Measurements from ENCODE around the gene ALPP. TPM values are rescaled to one million over a fixed set of nuclear protein-coding genes. Genes with fewer than 3 reads are reported as not detected.

ALPP gene
- total RNA-seq, 4 donors from 2014 or later, result not detected

DNA sequence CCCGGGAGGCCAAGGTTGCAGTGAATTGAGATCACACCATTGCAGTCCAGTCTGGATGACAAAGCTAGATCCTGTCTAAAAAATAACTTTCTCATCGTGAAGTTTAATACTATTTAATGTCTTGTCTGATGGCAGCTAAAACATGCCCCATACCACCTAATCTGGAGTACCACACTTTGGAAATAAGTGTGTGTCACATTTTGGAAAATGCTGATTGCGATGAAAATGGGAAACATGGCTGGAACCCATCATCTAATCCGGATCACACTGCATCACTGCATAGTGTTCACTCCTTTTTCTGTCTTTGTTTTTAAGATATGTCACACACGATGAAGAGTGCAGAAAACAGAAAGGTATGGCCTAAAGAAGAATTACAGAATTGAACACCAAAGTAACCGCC, 31.2 kb upstream of the ALPP start:
- Histone ChIP-seq H3K9me3 (peaks cover 0 to 6% (median 0%) of the 10 kb centered on the region in 4 donors), H3K36me3 (no peaks in the 10 kb centered on the region), H3K27me3 (peaks cover 0 to 16% of the 10 kb centered on the region in 2 donors), H3K27ac (no peak overlapping the region), H3K4me1 (peaks cover 0 to 20% (median 8%) of the 10 kb centered on the region in 4 donors), H3K4me3 (no peak overlapping the region)
- DNase-seq, result no peak
- TF ChIP-seq, protein P1, sequence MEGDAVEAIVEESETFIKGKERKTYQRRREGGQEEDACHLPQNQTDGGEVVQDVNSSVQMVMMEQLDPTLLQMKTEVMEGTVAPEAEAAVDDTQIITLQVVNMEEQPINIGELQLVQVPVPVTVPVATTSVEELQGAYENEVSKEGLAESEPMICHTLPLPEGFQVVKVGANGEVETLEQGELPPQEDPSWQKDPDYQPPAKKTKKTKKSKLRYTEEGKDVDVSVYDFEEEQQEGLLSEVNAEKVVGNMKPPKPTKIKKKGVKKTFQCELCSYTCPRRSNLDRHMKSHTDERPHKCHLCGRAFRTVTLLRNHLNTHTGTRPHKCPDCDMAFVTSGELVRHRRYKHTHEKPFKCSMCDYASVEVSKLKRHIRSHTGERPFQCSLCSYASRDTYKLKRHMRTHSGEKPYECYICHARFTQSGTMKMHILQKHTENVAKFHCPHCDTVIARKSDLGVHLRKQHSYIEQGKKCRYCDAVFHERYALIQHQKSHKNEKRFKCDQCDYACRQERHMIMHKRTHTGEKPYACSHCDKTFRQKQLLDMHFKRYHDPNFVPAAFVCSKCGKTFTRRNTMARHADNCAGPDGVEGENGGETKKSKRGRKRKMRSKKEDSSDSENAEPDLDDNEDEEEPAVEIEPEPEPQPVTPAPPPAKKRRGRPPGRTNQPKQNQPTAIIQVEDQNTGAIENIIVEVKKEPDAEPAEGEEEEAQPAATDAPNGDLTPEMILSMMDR (IDR thresholded peaks at IDR 0.05), result no peak
- TF ChIP-seq POLR2A (IDR thresholded peaks at IDR 0.05), result no peak

DNA sequence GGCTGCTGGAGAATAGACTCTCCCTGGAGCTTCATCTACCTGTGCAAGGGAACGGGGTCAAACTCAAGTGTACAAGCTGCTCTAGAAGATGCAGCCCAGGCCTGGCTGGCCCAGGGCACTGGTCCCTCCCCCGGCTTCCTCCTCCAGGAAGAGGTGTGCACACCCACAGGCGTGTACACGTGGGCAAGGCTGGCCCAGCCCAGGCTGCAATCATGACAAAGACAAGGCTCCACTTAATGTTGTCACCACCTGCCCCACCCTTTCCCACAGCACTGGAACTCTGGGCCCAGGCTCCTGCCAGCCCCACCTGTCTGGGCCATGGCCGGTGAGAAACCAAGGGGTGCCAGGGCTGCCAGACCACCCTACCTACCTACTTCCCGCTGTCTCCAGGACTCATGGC, 29.6 kb upstream of the ALPP start:
- H3K4me3 ChIP-seq, result no peak overlapping the region
- no peaks in the 10 kb centered on the region for H3K36me3 ChIP-seq
- peaks cover 0 to 20% (median 8%) of the 10 kb centered on the region in 4 donors for H3K4me1 ChIP-seq
- peaks cover 0 to 6% (median 0%) of the 10 kb centered on the region in 4 donors for H3K9me3 ChIP-seq
- H3K27ac ChIP-seq, result no peak overlapping the region
- peak in 2 of 3 donors; percentile 64 to 74 for DNase-seq
- TF ChIP-seq, protein P1 (IDR thresholded peaks at IDR 0.05), result no peak
- TF ChIP-seq POLR2A (IDR thresholded peaks at IDR 0.05), result no peak
- H3K27me3 ChIP-seq, result peaks cover 0 to 22% of the 10 kb centered on the region in 2 donors

DNA sequence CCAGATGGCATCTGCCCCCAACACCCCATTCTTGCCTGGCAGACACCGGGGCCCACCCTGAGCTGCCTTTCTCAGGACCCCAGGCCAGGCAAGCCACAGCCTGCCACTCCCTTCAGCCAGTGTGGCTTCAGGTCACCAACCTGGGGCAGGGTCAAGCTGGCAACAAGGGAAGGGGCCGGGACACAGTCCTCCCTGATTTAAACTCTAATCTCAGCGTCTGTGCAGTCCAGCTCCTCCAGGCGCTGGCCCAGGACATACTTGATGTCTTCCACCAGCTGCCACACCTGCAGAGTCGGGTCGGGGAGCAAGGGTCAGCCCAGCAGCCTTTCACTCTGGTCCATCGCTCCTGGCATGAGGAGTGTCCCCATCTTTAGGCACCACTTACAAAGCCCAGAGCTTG, 29.0 kb upstream of the ALPP start:
- Histone ChIP-seq H3K36me3 (no peaks in the 10 kb centered on the region), H3K27ac (no peak overlapping the region), H3K4me1 (peaks cover 0 to 20% (median 8%) of the 10 kb centered on the region in 4 donors), H3K9me3 (peaks cover 0 to 6% (median 0%) of the 10 kb centered on the region in 4 donors), H3K27me3 (peaks cover 0 to 22% of the 10 kb centered on the region in 2 donors), H3K4me3 (no peak overlapping the region)
- TF ChIP-seq POLR2A (IDR thresholded peaks at IDR 0.05), result no peak
- TF ChIP-seq, protein P1 (IDR thresholded peaks at IDR 0.05), result no peak
- peak in 1 of 3 donors; percentile 54 for DNase-seq

DNA sequence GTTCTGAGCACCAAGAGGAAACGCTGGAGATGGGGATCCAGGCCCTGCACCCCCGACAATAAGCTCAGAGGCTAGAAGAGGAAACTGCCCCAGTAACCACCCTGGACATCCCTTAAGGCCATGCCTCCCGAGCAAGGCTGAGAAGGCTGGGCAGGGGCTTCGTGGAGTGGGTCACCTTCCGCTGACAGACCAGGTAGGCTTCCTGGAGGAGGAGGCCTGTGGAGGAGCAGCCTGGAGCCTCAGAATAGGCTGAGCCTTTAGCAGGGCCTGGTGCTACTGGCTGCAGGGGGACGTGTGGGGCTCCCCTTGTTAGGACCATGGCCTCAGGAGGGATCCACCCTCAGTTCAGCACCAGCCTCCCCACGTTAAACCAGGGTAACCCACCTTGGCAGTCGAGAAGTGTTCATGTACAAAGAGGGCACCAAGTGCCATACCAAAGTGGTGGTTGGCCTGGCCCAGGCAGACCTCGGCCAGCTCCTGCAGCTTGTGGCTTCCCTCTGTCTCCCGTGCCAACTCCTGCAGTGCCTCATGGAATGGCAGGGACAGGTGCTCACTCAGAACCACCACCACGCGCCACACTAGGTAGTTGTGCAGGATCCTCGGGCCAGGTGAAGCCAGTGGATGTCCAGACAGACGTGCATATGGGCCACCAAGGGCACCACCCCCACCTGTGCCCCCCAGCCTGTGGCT, 28.5 kb upstream of the ALPP start:
- Histone ChIP-seq H3K4me3 (no peak overlapping the region), H3K4me1 (peaks cover 0 to 20% (median 8%) of the 10 kb centered on the region in 4 donors)

DNA sequence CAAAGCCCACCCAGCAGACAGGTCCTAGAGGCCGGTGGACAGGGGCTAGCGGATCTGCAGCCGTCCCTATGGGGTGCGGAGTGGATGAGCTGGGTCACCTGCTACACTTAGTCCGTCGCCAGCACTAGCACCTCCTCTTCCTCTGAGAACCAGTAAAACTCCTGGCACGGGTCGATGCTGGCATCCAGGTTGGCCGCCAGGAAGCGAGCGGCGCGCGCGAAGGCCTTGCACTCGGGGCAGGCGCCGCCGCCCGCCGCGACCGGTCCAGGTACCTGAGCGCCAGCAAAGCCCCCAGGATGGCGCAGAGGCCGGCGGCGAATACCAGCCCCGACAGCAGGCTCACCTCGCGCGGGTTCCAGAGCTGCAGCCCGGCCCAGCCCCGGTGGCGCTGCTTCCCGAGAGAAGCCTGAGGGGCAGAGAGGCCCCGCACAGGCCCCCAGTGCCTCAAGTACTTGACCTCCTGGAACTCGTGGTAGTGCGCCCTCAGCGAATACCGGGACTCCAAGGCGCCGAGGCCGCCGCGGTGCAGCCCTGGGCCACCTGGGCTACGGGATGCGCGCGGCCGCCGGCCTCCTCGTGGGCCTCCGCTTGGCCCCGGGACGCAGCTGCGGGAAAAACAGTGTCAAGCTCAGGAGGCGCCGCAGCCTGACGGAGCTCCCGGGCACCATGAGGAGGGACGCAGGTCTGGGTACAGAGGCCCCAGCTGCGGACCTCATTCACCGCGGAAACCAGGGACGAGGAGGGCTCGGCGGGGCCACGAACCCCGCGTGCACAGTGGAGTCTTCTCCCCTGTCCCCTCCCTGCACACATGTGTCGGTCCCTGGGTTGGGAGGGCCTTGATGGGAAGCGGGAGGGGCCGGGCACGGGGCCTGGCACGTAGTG, 27.5 kb upstream of the ALPP start:
- H3K9me3 ChIP-seq, result peaks cover 0 to 6% (median 0%) of the 10 kb centered on the region in 4 donors
- DNase-seq, result peak in 1 of 3 donors; percentile 47
- no peak overlapping the region for H3K4me3 ChIP-seq
- H3K27ac ChIP-seq, result no peak overlapping the region
- peaks cover 0 to 20% (median 8%) of the 10 kb centered on the region in 4 donors for H3K4me1 ChIP-seq
- H3K36me3 ChIP-seq, result no peaks in the 10 kb centered on the region
- TF ChIP-seq, protein P1 (IDR thresholded peaks at IDR 0.05), result no peak
- TF ChIP-seq POLR2A (IDR thresholded peaks at IDR 0.05), result no peak
- peaks cover 0 to 22% of the 10 kb centered on the region in 2 donors for H3K27me3 ChIP-seq

More for the DNA sequence above, 28.5 kb upstream of the ALPP start:
- TF ChIP-seq POLR2A (IDR thresholded peaks at IDR 0.05), result no peak
- TF ChIP-seq, protein P1 (IDR thresholded peaks at IDR 0.05), result no peak
- H3K36me3 ChIP-seq, result no peaks in the 10 kb centered on the region
- H3K27me3 ChIP-seq, result peaks cover 0 to 22% of the 10 kb centered on the region in 2 donors
- H3K9me3 ChIP-seq, result peaks cover 0 to 6% (median 0%) of the 10 kb centered on the region in 4 donors
- peak in 1 of 3 donors; percentile 31 for DNase-seq
- H3K27ac ChIP-seq, result no peak overlapping the region

Data from Peyer's patch (tissue), 4 donors.